ENCODE measurements around the gene ATP11A. TPM values are rescaled to one million over a fixed set of nuclear protein-coding genes. Genes with fewer than 3 reads are reported as not detected.
"Not testable (repeated sequence)": the region's sequence is repeated elsewhere in the genome, so short reads cannot be mapped to it uniquely, and the experiment has no call there.

Gene ATP11A
- total RNA-seq, 1 experiment from 2014 or later = 65.3 TPM

- Histone ChIP-seq H3K9me3 (ENCODE audit: control insufficient read depth, low read depth, low read length) (no peaks in the 10 kb centered on the region), H4K5ac (ENCODE audit: insufficient read length, low read depth, low read length) (no peak overlapping the region), H2AFZ (ENCODE audit: low read length) (no peak overlapping the region), H3K79me2 (ENCODE audit: insufficient read depth, low read length) (no peaks in the 10 kb centered on the region), H3K14ac (ENCODE audit: insufficient read depth, low read length) (no peak overlapping the region), H2BK120ac (ENCODE audit: low read depth, low read length, poor library complexity, severe bottlenecking) (no peak overlapping the region), H4K20me1 (ENCODE audit: control insufficient read depth, insufficient read depth, insufficient read length) (no peaks in the 10 kb centered on the region), H2BK15ac (ENCODE audit: low read depth, low read length) (no peak overlapping the region), H3K4me2 (ENCODE audit: insufficient read depth, insufficient read length, low read length) (no peak overlapping the region), H2AK5ac (ENCODE audit: insufficient read length, low read length) (no peak overlapping the region), H3K56ac (ENCODE audit: insufficient read length, low read depth, low read length) (no peak overlapping the region), H3K79me1 (ENCODE audit: insufficient read depth, low read depth, low read length, poor library complexity, severe bottlenecking) (no peaks in the 10 kb centered on the region), H3K9ac (ENCODE audit: extremely low read depth, insufficient read length, low read length) (no peak overlapping the region), H4K8ac (replicated peaks; ENCODE audit: insufficient read length, low read depth, low read length) (no peak overlapping the region), H2BK12ac (ENCODE audit: insufficient read length, low read depth, low read length) (no peak overlapping the region), H3K18ac (ENCODE audit: insufficient read length, low read depth, low read length) (no peak overlapping the region), H3K23me2 (ENCODE audit: insufficient read length, low read depth, low read length, poor library complexity, severe bottlenecking) (no peaks in the 10 kb centered on the region), H2BK20ac (ENCODE audit: low read depth, low read length, poor library complexity, severe bottlenecking) (no peak overlapping the region), H3K4me1 (ENCODE audit: insufficient read depth, low read length) (no peaks in the 10 kb centered on the region), H3K4ac (ENCODE audit: low read depth, low read length) (no peak overlapping the region), H3K27me3 (ENCODE audit: insufficient read depth, low read length) (no peaks in the 10 kb centered on the region), H2BK5ac (ENCODE audit: insufficient read length, low read length) (no peak overlapping the region), H3K23ac (ENCODE audit: insufficient read length, low read depth, low read length) (no peak overlapping the region), H4K91ac (ENCODE audit: insufficient read length, low read depth, low read length) (no peak overlapping the region), H3K27ac (ENCODE audit: insufficient read length, low read depth, low read length) (no peak overlapping the region), H3T11ph (ENCODE audit: low read length) (no peak overlapping the region)
- no CpG with 5 or more reads among the region's 34 CpGs for WGBS (ENCODE audit: extremely low coverage, insufficient read length, low lambda C conversion rate)
- H3K4me1 Mint-ChIP-seq = peaks cover 4 to 8% of the 10 kb centered on the region in 2 experiments; a peak in 3 of 4 replicates
- no peak for TF ChIP-seq CTCF (conservative IDR thresholded peaks at IDR 0.05)
- peak; percentile 20 for DNase-seq
- no peaks in the 10 kb centered on the region for H3K27me3 Mint-ChIP-seq (ENCODE audit: low read depth)
- H3K27ac Mint-ChIP-seq = 0 out of 7 replicates have a peak overlapping the region, but pooled peaks of 1 of the 3 experiments have one; percentile 39
- no peaks in the 10 kb centered on the region for H3K9me3 Mint-ChIP-seq
- H3K4me3 Mint-ChIP-seq = no peak overlapping the region
- H3K36me3 Mint-ChIP-seq (ENCODE audit: insufficient read depth in 1 of 3, low read depth in 3 of 3) = peaks cover 27 to 57% (median 53%) of the 10 kb centered on the region in 3 experiments; a peak in 6 of 7 replicates
Measured at GRCh38 chr13:112840472-112841302, 150.8 kb downstream of the ATP11A start.

GRCh38 chr13:112841303-112842015 lies 151.6 kb downstream of the ATP11A start:
- not testable (repeated sequence) for H2BK120ac ChIP-seq (ENCODE audit: low read depth, low read length, poor library complexity, severe bottlenecking); H3T11ph ChIP-seq (ENCODE audit: low read length); H2BK15ac ChIP-seq (ENCODE audit: low read depth, low read length); H3K4me3 Mint-ChIP-seq; H2BK5ac ChIP-seq (ENCODE audit: insufficient read length, low read length); H3K9ac ChIP-seq (ENCODE audit: extremely low read depth, insufficient read length, low read length); H3K18ac ChIP-seq (ENCODE audit: insufficient read length, low read depth, low read length); H3K27ac Mint-ChIP-seq; H3K4me1 Mint-ChIP-seq; H3K27me3 ChIP-seq (ENCODE audit: insufficient read depth, low read length); H3K14ac ChIP-seq (ENCODE audit: insufficient read depth, low read length); H4K5ac ChIP-seq (ENCODE audit: insufficient read length, low read depth, low read length); H3K4me1 ChIP-seq (ENCODE audit: insufficient read depth, low read length); H3K27me3 Mint-ChIP-seq (ENCODE audit: low read depth); H2AFZ ChIP-seq (ENCODE audit: low read length); H3K56ac ChIP-seq (ENCODE audit: insufficient read length, low read depth, low read length); H4K20me1 ChIP-seq (ENCODE audit: control insufficient read depth, insufficient read depth, insufficient read length); H3K4me2 ChIP-seq (ENCODE audit: insufficient read depth, insufficient read length, low read length); H3K9me3 ChIP-seq (ENCODE audit: control insufficient read depth, low read depth, low read length); H3K4ac ChIP-seq (ENCODE audit: low read depth, low read length); H3K79me1 ChIP-seq (ENCODE audit: insufficient read depth, low read depth, low read length, poor library complexity, severe bottlenecking); H3K79me2 ChIP-seq (ENCODE audit: insufficient read depth, low read length); H2BK12ac ChIP-seq (ENCODE audit: insufficient read length, low read depth, low read length); H3K23ac ChIP-seq (ENCODE audit: insufficient read length, low read depth, low read length); H4K91ac ChIP-seq (ENCODE audit: insufficient read length, low read depth, low read length); H3K27ac ChIP-seq (ENCODE audit: insufficient read length, low read depth, low read length); H4K8ac ChIP-seq (replicated peaks; ENCODE audit: insufficient read length, low read depth, low read length); H3K9me3 Mint-ChIP-seq; H3K23me2 ChIP-seq (ENCODE audit: insufficient read length, low read depth, low read length, poor library complexity, severe bottlenecking); DNase-seq; H2BK20ac ChIP-seq (ENCODE audit: low read depth, low read length, poor library complexity, severe bottlenecking); H2AK5ac ChIP-seq (ENCODE audit: insufficient read length, low read length)
- H3K36me3 Mint-ChIP-seq (ENCODE audit: insufficient read depth in 1 of 3, low read depth in 3 of 3) = peaks cover 27 to 61% (median 58%) of the 10 kb centered on the region in 3 experiments; a peak in 6 of 7 replicates
- WGBS (ENCODE audit: extremely low coverage, insufficient read length, low lambda C conversion rate) = no CpG with 5 or more reads among the region's 31 CpGs

Measured in H9 (cell line).